ENCODE results near the gene PPP2R1B.

PPP2R1B gene

DNA sequence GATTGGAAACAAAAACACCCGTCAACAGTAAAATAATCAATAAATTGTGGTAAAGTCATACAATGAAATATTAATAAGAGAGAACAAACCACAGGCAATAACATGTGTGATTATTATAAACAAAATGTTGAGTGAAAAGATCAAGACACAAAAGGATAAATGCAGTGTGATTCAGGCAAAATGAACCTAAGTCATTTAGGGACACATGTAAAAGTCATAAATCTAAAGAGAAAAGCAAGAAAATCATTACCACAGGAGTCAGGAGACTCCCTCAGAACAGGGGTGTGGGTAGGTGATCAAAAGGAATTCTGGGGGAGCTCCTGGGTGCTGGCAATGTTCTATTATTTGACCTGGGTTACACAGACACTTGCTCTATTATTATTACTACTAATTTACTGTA is 47.9 kb upstream of the PPP2R1B start:
- Histone ChIP-seq H3K4me3 (ENCODE audit: insufficient read depth, low read length, poor library complexity, severe bottlenecking) (no peak overlapping the region), H3K27me3 (ENCODE audit: low read length) (no peaks in the 10 kb centered on the region), H3K79me2 (ENCODE audit: insufficient read depth, low read length) (no peaks in the 10 kb centered on the region), H3K9ac (ENCODE audit: low read length) (no peak overlapping the region), H3K9me3 (ENCODE audit: insufficient read depth, low read length) (no peaks in the 10 kb centered on the region), H3K27ac (ENCODE audit: low read depth, low read length) (no peak overlapping the region), H2AFZ (ENCODE audit: low read depth, low read length, severe bottlenecking) (no peak overlapping the region), H3K36me3 (ENCODE audit: low read length) (no peaks in the 10 kb centered on the region), H4K20me1 (ENCODE audit: low read depth, low read length) (no peaks in the 10 kb centered on the region), H3F3A (ENCODE audit: insufficient read depth) (no peaks in the 10 kb centered on the region), H3K9me2 (replicated peaks; ENCODE audit: insufficient read depth, low read length) (no peaks in the 10 kb centered on the region), H3K4me2 (ENCODE audit: low read depth, low read length, poor library complexity, severe bottlenecking) (no peak overlapping the region)
- TF ChIP-seq EZH2phosphoT487 (conservative IDR thresholded peaks at IDR 0.05; ENCODE audit: low read length) (no peak), CTCF (IDR thresholded peaks at IDR 0.05; ENCODE audit: insufficient read depth, low read length, poor library complexity, severe bottlenecking) (no peak)

GRCh38 chr11:111812211-111812610 is 46.0 kb upstream of the PPP2R1B start:
- no peak overlapping the region for H3K4me3 ChIP-seq (ENCODE audit: insufficient read depth, low read length, poor library complexity, severe bottlenecking)
- no peaks in the 10 kb centered on the region for H4K20me1 ChIP-seq (ENCODE audit: low read depth, low read length)
- no peaks in the 10 kb centered on the region for H3K9me2 ChIP-seq (replicated peaks; ENCODE audit: insufficient read depth, low read length)
- H3K4me2 ChIP-seq (ENCODE audit: low read depth, low read length, poor library complexity, severe bottlenecking) = no peak overlapping the region
- no peak overlapping the region for H3K9ac ChIP-seq (ENCODE audit: low read length)
- no peaks in the 10 kb centered on the region for H3F3A ChIP-seq (ENCODE audit: insufficient read depth)
- H3K9me3 ChIP-seq (ENCODE audit: insufficient read depth, low read length) = no peaks in the 10 kb centered on the region
- no peak overlapping the region for H2AFZ ChIP-seq (ENCODE audit: low read depth, low read length, severe bottlenecking)
- TF ChIP-seq EZH2phosphoT487 (conservative IDR thresholded peaks at IDR 0.05; ENCODE audit: low read length) (no peak), CTCF (IDR thresholded peaks at IDR 0.05; ENCODE audit: insufficient read depth, low read length, poor library complexity, severe bottlenecking) (no peak)
- no peaks in the 10 kb centered on the region for H3K79me2 ChIP-seq (ENCODE audit: insufficient read depth, low read length)
- H3K36me3 ChIP-seq (ENCODE audit: low read length) = no peaks in the 10 kb centered on the region
- H3K27me3 ChIP-seq (ENCODE audit: low read length) = no peaks in the 10 kb centered on the region
- H3K27ac ChIP-seq (ENCODE audit: low read depth, low read length) = no peak overlapping the region

DNA sequence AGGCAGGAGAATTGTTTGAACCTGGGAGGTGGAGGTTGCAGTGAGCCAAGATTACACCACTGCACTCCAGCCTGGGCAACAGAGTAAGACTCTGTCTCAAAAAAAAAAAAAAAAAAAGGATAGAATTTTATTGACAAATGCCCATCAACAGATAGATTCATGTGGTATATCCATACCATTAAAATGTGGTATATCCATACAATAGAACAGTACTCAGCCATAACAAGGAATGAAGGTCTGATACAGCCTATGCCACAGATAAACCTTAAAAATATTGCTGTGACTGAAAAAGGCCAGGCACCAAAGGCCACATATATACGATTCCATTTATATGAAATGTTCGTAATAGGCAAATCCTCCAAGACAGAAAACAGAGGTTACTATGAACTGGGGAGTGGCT is 45.3 kb upstream of the PPP2R1B start:
- Histone ChIP-seq H2AFZ (ENCODE audit: low read depth, low read length, severe bottlenecking) (no peak overlapping the region), H3K9me3 (ENCODE audit: insufficient read depth, low read length) (no peaks in the 10 kb centered on the region), H4K20me1 (ENCODE audit: low read depth, low read length) (no peaks in the 10 kb centered on the region), H3K4me3 (ENCODE audit: insufficient read depth, low read length, poor library complexity, severe bottlenecking) (no peak overlapping the region), H3K27me3 (ENCODE audit: low read length) (no peaks in the 10 kb centered on the region), H3K4me2 (ENCODE audit: low read depth, low read length, poor library complexity, severe bottlenecking) (no peak overlapping the region), H3K79me2 (ENCODE audit: insufficient read depth, low read length) (no peaks in the 10 kb centered on the region), H3K9me2 (replicated peaks; ENCODE audit: insufficient read depth, low read length) (no peaks in the 10 kb centered on the region), H3K36me3 (ENCODE audit: low read length) (peaks cover 4% of the 10 kb centered on the region; the same call in 1 of the 2 replicates), H3K9ac (ENCODE audit: low read length) (no peak overlapping the region), H3K27ac (ENCODE audit: low read depth, low read length) (no peak overlapping the region), H3F3A (ENCODE audit: insufficient read depth) (no peaks in the 10 kb centered on the region)
- no peak for TF ChIP-seq EZH2phosphoT487 (conservative IDR thresholded peaks at IDR 0.05; ENCODE audit: low read length)
- no peak for TF ChIP-seq CTCF (IDR thresholded peaks at IDR 0.05; ENCODE audit: insufficient read depth, low read length, poor library complexity, severe bottlenecking)

Data from SU-DHL-6 (cell line).